Stimulated activated CD4-positive, alpha-beta T cell treated with anti-CD3 and anti-CD28 coated beads, Interleukin-4, amount 100 ng/mL, for 1 hour (primary cell): ENCODE measurements around the gene ZNFX1.
"Not testable (repeated sequence)": the region's sequence is repeated elsewhere in the genome, so short reads cannot be mapped to it uniquely, and the experiment has no call there.

ENCODE experiments used
- DNase-seq: peaks from one replicate; pipeline ENCODE4 v3.0.0-alpha.2; 2020

The ZNFX1 gene

GRCh38 chr20:49247792-49248191 is 30.1 kb downstream of the ZNFX1 start:
- DNase-seq, result no peak

- DNase-seq, result no peak
Measured at GRCh38 chr20:49247169-49247723, 30.6 kb downstream of the ZNFX1 start.

GRCh38 chr20:49245921-49246740 is 31.7 kb downstream of the ZNFX1 start:
- no peak for DNase-seq

GRCh38 chr20:49237531-49237930 is 40.3 kb downstream of the ZNFX1 start:
- DNase-seq, result no peak

- DNase-seq, result no peak
Measured at GRCh38 chr20:49236301-49236700, 41.6 kb downstream of the ZNFX1 start.

GRCh38 chr20:49234831-49235230 is 43.0 kb downstream of the ZNFX1 start:
- no peak for DNase-seq

- no peak for DNase-seq
Measured at GRCh38 chr20:49233226-49233625, 44.6 kb downstream of the ZNFX1 start.

GRCh38 chr20:49231471-49231870 is 46.4 kb downstream of the ZNFX1 start:
- no peak for DNase-seq

- DNase-seq, result no peak
Measured at GRCh38 chr20:49230561-49231133, 47.2 kb downstream of the ZNFX1 start.

GRCh38 chr20:49230021-49230420 is 47.8 kb downstream of the ZNFX1 start:
- no peak for DNase-seq

- no peak for DNase-seq
Measured at GRCh38 chr20:49229381-49229780, 48.5 kb downstream of the ZNFX1 start.

- DNase-seq, result no peak
Measured at GRCh38 chr20:49228676-49229075, 49.2 kb downstream of the ZNFX1 start.

GRCh38 chr20:49225896-49226295 is 52.0 kb downstream of the ZNFX1 start:
- DNase-seq, result no peak

GRCh38 chr20:49219924-49220831 is 57.7 kb downstream of the ZNFX1 start:
- no peak for DNase-seq

GRCh38 chr20:49219091-49219923 is 58.5 kb downstream of the ZNFX1 start, which contains the start of gene DDX27:
Gene DDX27 (plus strand): TSS chr20:49219416. CDS start chr20:49219449, 33 bp downstream.
- peak; percentile 92 for DNase-seq

GRCh38 chr20:49218739-49219090 is 59.1 kb downstream of the ZNFX1 start:
- DNase-seq, result not testable (repeated sequence)

- peak; percentile 98 for DNase-seq
Measured at GRCh38 chr20:49216991-49217578, 60.8 kb downstream of the ZNFX1 start.

- no peak for DNase-seq
Measured at GRCh38 chr20:49215232-49215631, 62.6 kb downstream of the ZNFX1 start.

GRCh38 chr20:49214571-49214970 is 63.3 kb downstream of the ZNFX1 start:
- no peak for DNase-seq

GRCh38 chr20:49210757-49211110 is 67.1 kb downstream of the ZNFX1 start:
- no peak for DNase-seq

GRCh38 chr20:49210101-49210756 is 67.6 kb downstream of the ZNFX1 start:
- DNase-seq, result no peak
